Naive thymus-derived CD8-positive, alpha-beta T cell (primary cell): ENCODE measurements around the gene ITPA. TPM values are rescaled to one million over a fixed set of nuclear protein-coding genes. Genes with fewer than 3 reads are reported as not detected.
A peak's percentile ranks its signal among the peaks of the same experiment; 100 is the strongest.

ENCODE experiments used
- ATAC-seq, 2 donors: fragments of 150-1000 bp; cut with Tn5 transposase in 1 of 2; sonication (Bioruptor Pico), chemical (Tn5 transposase) in 1 of 2; 1 replicate in 1 of 2; 2 replicates in 1 of 2; pipeline ENCODE4 v1.10.0; 2021; ENCODE audit warnings: mild to moderate bottlenecking in 2 of 2, moderate library complexity in 2 of 2
- POLR2A ChIA-PET: fragments of 350-600 bp; sonication (Branson Sonifier 250); formaldehyde crosslinking; loops from one replicate; lab custom pipeline; 2021; ENCODE audit warnings: antibody characterized with exemption; lab: Charles Lee
- DNase-seq, 10 donors: peaks; one replicate each; pipeline versions ENCODE4 v3.0.0 to v3.0.0-alpha.2; 2020 to 2022
- H3K27ac Mint-ChIP-seq, 10 donors: one replicate each; pipeline ENCODE4 v1.8.0; 2020 to 2022; ENCODE audit warnings: mild to moderate bottlenecking in 10 of 10, mixed read lengths in 10 of 10, moderate library complexity in 4 of 10, inconsistent platforms in 1 of 10
- H3K27me3 Mint-ChIP-seq, 5 donors: one replicate each; pipeline ENCODE4 v1.8.0; 2021 to 2022; ENCODE audit warnings: mixed read lengths in 5 of 5
- H3K36me3 Mint-ChIP-seq, 3 donors: one replicate each; pipeline ENCODE4 v1.8.0; 2020 to 2022; ENCODE audit warnings: mixed read lengths in 3 of 3, mild to moderate bottlenecking in 2 of 3, inconsistent platforms in 1 of 3
- H3K4me1 Mint-ChIP-seq, 4 donors: one replicate each; pipeline ENCODE4 v1.8.0; 2021 to 2022; ENCODE audit warnings: mixed read lengths in 4 of 4
- H3K4me3 Mint-ChIP-seq, 10 donors: one replicate each; pipeline ENCODE4 v1.8.0; 2020 to 2022; ENCODE audit warnings: mild to moderate bottlenecking in 10 of 10, mixed read lengths in 10 of 10, moderate library complexity in 6 of 10, inconsistent platforms in 1 of 10
- H3K9me3 Mint-ChIP-seq, 9 donors: one replicate each; pipeline ENCODE4 v1.8.0; 2020 to 2022; ENCODE audit warnings: mixed read lengths in 9 of 9, mild to moderate bottlenecking in 3 of 9, inconsistent platforms in 1 of 9, moderate library complexity in 1 of 9
- polyA plus RNA-seq, 3 donors: library from polyadenylated mRNA; unstranded; fragments of 300-500 nt; fragmentation: Illumina TruSeq; gene quantifications; one replicate each; pipeline ENCODE4 v1.2.3, GENCODE V29; 2021
- total RNA-seq, 8 experiments: library from RNA in 2 of 8; stranded (reverse) in 2 of 8; gene quantifications; one replicate each; pipeline ENCODE4 v1.2.3 and lab custom pipeline; 2021 to 2026

ITPA gene
- total and polyA plus RNA-seq, 5 experiments from 2014 or later, result 46.2 to 72.9 (median 56.9) TPM

DNA sequence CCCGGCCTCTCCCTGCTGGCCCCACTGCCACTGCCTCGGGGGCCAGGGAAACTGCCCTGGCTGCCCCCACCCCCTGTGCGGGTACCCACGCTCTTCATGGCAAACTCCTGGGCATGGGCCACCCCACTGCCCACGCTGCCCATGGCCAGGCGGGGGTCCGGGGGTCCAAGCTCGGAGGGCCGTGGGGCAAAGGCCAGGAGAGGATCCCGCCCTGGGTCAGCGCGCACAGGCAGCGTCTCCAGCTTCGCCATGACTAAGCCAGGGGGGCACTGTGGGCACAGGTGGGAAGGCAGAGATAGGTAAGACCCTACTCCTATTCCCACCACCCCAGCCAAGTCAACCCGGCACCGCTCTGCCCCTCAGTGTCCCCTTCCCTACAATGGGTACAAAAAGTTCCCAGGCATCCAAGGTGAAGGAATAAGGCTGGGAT, 42.4 kb upstream of the ITPA start:
- no peak overlapping the region for H3K27ac Mint-ChIP-seq
- no peak overlapping the region for H3K4me3 Mint-ChIP-seq
- H3K4me1 Mint-ChIP-seq, result peaks cover 4 to 14% (median 10%) of the 10 kb centered on the region in 4 donors
- peaks cover 3 to 19% (median 11%) of the 10 kb centered on the region in 5 donors for H3K27me3 Mint-ChIP-seq
- H3K9me3 Mint-ChIP-seq, result no peaks in the 10 kb centered on the region
- H3K36me3 Mint-ChIP-seq, result no peaks in the 10 kb centered on the region
- ATAC-seq (no peak), DNase-seq (no peak)
- POLR2A ChIA-PET, result interaction anchor here (1.0 to 1.2 kb wide), 3 partner anchors 20 to 47 kb away, joined by 3 to 4 read pairs (median 3); no protein-coding TSS in a partner anchor

DNA sequence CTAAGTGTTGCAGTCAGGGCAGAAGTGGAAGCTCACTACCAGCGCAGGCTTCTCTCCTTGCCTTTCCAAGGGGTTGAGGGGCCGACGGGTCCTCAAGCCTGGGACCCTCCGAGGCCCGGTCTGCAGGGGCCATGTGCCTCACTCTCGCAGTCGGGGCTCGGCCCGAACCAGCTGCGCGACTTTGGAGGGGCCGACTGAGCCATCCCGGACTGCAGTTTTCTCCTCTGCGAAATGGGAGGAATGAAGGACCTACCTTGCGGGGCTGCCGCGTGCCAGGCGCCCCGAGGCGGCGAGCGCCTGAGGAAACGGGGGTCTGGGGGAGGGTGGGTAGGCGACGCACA, 41.6 kb upstream of the ITPA start:
- Mint-ChIP-seq H3K4me1 (peaks cover 12 to 22% (median 16%) of the 10 kb centered on the region in 4 donors), H3K27me3 (peaks cover 3 to 20% (median 11%) of the 10 kb centered on the region in 5 donors), H3K27ac (no peak overlapping the region), H3K9me3 (no peaks in the 10 kb centered on the region), H3K36me3 (no peaks in the 10 kb centered on the region), H3K4me3 (peak overlapping the region in 2 of 10 donors; percentile 31 to 37)
- POLR2A ChIA-PET, result interaction anchor here (0.6 to 1.2 kb wide), 4 partner anchors 9 to 641 kb away, joined by 3 to 6 read pairs (median 4); partner anchors contain the start of genes FASTKD5 and UBOX5
- ATAC-seq, result no peak
- DNase-seq, result no peak

DNA sequence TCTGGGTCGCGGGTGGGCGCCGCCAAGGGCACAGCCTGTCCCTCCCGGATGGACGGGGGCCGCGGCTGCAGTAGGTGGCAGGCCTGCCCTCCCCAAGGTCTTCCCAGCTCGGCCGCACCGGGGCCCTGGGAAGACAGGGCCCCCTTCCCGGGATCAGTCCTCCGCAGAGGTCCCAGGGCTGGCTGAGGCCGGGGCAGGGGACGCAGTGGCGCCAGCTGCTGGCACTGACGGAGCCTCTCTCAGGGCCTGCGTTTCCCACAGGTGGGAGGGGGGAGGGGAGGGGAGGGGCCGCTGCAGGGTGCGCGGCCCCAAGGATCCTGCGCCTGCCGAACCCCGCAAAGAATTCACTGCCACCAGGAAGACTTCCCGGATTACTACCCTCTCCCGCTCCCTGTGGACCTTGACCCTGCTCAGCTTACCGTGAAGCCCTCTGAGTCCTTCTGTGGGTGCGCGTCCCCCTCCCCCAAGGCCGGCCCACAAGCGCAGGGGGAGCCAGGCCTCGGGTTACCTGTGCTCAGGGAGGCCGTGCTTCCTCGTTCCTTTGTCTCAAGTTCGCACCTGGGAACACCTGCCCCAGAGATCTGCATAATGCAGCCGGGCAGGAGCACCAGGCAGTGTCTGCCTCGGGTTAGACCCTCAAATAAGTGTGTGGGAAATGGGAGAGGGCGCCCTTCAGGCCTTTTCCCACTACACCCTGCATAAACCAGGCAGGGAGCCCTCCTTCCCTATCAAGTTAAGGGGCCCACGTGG, 41.0 kb upstream of the ITPA start:
- Mint-ChIP-seq H3K27me3 (peaks cover 3 to 20% (median 11%) of the 10 kb centered on the region in 5 donors), H3K36me3 (no peaks in the 10 kb centered on the region), H3K4me3 (peak overlapping the region; percentile 4 to 70 (median 38)), H3K4me1 (peaks cover 13 to 23% (median 17%) of the 10 kb centered on the region in 4 donors), H3K27ac (peak overlapping the region in 3 of 10 donors; percentile 11 to 79 (median 61)), H3K9me3 (no peaks in the 10 kb centered on the region)
- POLR2A ChIA-PET, result interaction anchor here (0.6 to 1.1 kb wide), 3 partner anchors 9 to 640 kb away, joined by 3 to 6 read pairs (median 5); partner anchors contain the start of genes FASTKD5 and UBOX5
- no peak for ATAC-seq
- DNase-seq, result no peak

DNA sequence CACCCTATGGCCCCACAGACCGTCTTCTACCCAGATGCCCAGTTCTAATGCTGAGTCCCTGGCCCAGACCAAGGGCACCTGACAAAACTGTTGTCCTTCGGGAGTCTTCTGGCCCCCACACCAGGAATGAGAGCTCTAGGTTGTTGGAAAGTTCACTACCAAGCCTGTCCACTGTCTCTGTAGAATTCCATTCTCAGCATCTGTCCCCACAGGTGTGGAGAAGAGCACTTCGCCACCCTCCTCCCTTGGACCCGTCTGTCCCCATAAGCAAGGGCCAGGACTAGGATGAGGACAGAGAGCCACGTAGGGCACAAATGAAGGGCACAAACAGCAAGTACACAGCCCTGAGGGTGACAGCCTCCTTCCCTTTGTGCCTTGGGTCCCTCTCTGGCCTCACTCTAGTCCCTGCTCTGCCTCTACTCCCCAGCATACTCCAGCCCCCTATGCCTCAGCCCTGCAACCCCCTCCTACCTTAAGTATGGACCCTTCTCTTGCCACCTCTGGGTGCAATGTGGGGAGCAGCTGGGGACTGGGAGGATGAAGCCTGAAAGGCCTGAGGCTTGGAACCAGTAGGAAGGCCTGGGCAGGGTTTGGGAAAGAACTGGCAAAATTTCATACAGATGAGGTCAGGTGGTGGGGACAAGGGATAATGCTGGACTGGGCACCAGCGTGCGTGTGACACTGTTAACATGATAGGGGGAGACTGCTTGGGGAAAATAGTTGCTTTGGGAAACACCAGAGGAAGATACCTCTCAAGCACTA, 40.3 kb upstream of the ITPA start:
- H3K36me3 Mint-ChIP-seq, result no peaks in the 10 kb centered on the region
- peaks cover 3 to 20% (median 11%) of the 10 kb centered on the region in 5 donors for H3K27me3 Mint-ChIP-seq
- POLR2A ChIA-PET, result interaction anchor here (0.6 kb wide), 1 partner anchor 49 kb away, joined by 5 read pairs; no protein-coding TSS in a partner anchor
- ATAC-seq, result no peak
- peak overlapping the region; percentile 4 to 70 (median 38) for H3K4me3 Mint-ChIP-seq
- H3K9me3 Mint-ChIP-seq, result no peaks in the 10 kb centered on the region
- peak overlapping the region in 5 of 10 donors; percentile 11 to 79 (median 61) for H3K27ac Mint-ChIP-seq
- peaks cover 13 to 27% (median 19%) of the 10 kb centered on the region in 4 donors for H3K4me1 Mint-ChIP-seq
- DNase-seq, result no peak

DNA sequence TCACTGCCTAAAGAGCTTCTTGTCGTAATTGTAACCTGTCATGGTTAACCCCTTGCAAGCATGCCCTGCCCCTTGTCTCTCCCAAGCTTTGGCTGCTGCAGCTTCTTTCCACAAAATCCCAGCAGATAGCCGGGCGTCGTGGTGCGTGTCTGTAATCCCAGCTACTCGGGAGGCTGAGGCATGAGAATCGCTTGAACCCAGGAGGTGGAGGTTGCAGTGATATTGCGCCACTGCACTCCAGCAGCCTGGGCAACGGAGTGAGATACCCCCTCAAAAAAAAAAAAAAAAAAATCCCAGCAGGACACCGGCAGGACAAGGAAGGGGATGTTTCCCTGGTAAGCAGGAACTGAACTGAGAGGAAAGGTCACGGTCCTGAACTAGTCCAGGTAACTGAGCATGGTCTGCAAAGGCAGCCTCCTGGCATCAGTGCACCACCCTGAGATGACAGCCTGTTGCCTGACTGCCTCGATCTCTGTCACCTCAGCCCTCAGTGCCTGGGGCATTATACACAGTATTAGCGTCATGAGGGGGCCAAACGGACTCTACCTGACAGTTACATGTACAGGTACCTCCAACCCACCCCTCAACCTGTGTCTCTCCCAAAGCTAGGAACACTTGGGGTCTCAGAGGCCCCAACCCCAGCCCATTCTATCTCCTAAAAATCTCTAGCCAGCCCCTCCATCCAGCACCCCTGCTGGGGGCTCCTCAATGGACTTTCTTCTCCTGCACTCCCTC, 37.7 kb upstream of the ITPA start:
- Mint-ChIP-seq H3K4me3 (peak overlapping the region; percentile 39 to 94 (median 86)), H3K27ac (peak overlapping the region in 4 of 10 donors; percentile 36 to 92 (median 87)), H3K9me3 (no peaks in the 10 kb centered on the region), H3K4me1 (peaks cover 20 to 37% (median 27%) of the 10 kb centered on the region in 4 donors), H3K36me3 (peaks cover 0 to 2% (median 0%) of the 10 kb centered on the region in 3 donors), H3K27me3 (peaks cover 8 to 28% (median 11%) of the 10 kb centered on the region in 5 donors)
- ATAC-seq (no peak), DNase-seq (no peak)
- POLR2A ChIA-PET, result interaction anchor here (1.0 to 1.9 kb wide), 4 partner anchors 12 to 102 kb away, joined by 3 to 9 read pairs (median 4); partner anchors contain the start of genes FASTKD5 and UBOX5

DNA sequence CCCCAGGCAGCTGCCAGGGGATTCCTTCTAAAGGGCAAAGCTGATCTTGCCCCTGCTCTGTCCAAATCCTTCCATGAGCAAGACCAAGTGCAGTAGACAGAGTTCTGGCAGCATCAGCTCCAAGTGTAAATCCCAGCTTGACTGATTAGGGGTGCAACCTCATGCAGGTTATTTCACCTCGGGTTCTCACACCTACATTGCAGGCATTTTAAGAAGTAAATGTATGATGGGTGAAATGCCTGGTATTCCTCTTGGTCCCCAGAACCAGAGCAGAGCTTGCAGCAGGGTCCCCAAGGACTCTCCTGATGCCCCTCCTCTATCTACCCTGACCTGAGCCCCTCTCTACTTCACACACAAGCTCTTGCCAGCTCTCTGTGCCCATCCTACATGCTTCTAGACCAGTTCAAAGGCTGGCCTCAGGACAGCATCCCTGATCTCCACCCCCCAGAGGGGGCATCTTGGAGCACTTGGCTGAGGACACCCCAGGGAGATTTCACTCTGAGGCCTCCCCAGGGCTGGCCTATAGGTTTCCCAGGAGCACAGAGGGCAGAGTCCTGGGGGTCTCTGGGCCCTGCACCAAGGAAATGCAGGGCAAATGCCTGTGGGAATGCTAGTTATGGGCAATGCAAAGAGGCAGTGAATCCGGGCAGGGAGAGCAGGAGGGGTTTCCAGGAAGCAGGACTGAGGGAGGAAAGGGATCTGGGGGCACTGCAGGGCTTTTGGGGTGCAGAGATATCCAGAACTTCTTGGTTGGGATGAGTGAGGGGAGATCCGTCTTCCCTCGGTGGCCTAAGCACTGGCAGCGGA, 37.0 kb upstream of the ITPA start:
- no peaks in the 10 kb centered on the region for H3K9me3 Mint-ChIP-seq
- H3K36me3 Mint-ChIP-seq, result peaks cover 0 to 2% (median 0%) of the 10 kb centered on the region in 3 donors
- POLR2A ChIA-PET, result interaction anchor here (0.6 to 1.9 kb wide), 5 partner anchors 13 to 714 kb away, joined by 3 to 9 read pairs (median 4); partner anchors contain the start of genes FASTKD5 and UBOX5
- peaks cover 8 to 27% (median 11%) of the 10 kb centered on the region in 5 donors for H3K27me3 Mint-ChIP-seq
- peak overlapping the region; percentile 79 to 94 (median 88) for H3K4me3 Mint-ChIP-seq
- H3K27ac Mint-ChIP-seq, result peak overlapping the region; percentile 19 to 94 (median 84)
- DNase-seq (no peak), ATAC-seq (no peak)
- H3K4me1 Mint-ChIP-seq, result peaks cover 20 to 37% (median 27%) of the 10 kb centered on the region in 4 donors

DNA sequence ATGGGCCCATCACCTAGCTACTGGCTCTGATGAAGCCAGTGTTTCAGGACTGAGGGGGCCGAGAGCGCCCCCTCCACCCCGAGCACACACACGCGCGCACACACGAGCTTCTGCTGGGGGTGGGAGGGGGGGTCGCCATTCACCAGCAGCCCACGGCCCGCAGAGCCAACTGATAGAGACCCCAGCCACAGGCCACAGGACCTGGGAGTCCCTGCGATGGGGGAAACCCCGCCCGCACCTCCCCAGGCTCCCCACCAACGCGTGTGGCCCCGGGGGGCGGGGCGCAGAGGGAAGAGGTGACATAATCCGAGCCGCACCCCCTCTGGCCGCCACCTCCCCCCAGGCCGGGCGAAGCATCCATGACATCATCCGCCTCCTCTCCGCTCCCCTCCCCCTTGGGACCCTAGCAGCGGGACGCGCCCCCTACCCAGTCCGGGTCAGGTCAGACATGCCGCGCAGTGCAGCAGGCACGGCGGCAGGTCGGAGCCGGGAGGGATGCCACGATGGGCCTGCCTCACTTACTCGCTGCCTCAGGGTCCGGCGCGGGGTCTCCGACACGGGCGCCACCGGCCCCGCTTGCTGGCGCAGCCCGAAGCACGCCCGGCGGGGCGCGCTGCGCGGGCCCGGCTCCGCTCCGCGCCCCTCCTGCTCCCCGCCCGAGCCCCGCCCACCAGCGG, 36.2 kb upstream of the ITPA start, which contains the start of gene LZTS3:
Gene LZTS3 (minus strand): TSS at position 617 of the 677 bp plus-strand sequence. CDS start 6,386 bp downstream, outside the sequence.
- DNase-seq, result peak; percentile 75 to 95 (median 90)
- peaks cover 8 to 25% (median 9%) of the 10 kb centered on the region in 5 donors for H3K27me3 Mint-ChIP-seq
- peak within 1 kb of the TSS; percentile 44 to 94 (median 88) for H3K27ac Mint-ChIP-seq
- H3K9me3 Mint-ChIP-seq, result no peaks in the 10 kb centered on the region
- peak; percentile 81 to 85 for ATAC-seq
- peaks cover 0 to 2% (median 0%) of the 10 kb centered on the region in 3 donors for H3K36me3 Mint-ChIP-seq
- peak within 1 kb of the TSS; percentile 80 to 94 (median 88) for H3K4me3 Mint-ChIP-seq
- peaks cover 20 to 37% (median 25%) of the 10 kb centered on the region in 4 donors for H3K4me1 Mint-ChIP-seq
- POLR2A ChIA-PET, result interaction anchor here (0.6 to 1.9 kb wide), 3 partner anchors 13 to 104 kb away, joined by 3 to 9 read pairs (median 5); partner anchors contain the start of genes FASTKD5 and UBOX5

DNA sequence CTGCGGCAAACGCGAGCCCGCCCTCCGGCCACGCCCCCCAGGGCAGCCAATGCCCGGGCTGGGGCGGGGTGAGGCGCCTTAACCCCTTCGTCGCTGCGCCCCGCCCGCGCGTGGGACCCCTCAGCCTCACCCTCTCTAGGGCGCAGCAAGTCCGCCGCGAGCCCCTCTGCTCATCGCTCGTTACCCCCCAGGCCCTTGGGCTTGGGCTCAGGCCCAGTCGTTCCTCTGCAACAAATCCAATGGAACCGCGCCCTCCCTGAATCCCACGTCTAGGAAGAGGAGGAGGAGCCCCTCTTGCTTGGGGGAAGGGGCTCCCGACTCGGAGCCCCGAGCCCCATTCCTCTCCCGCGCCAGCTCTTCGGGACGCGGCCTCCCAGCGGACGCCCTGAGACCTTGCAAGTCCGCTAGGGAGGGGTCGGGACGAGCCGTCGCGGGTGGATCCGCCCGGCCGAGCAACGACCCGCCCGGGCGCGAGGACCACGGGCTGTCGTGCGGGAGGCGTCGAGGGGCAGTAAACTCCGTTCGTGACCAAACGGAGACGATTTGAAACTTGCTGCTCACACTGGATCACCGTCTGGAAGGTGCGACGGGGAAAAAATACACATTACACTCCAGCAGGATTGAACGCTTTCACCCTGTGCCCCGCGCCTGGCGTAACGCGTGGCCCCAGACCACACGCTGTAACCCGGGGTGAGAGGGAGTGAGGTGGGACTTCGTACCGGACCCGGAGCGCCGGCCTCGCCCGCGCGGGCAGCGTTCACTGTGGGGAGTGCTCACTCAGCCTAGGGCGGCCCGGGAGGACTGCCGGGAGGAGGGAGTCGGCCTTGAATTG, 35.5 kb upstream of the ITPA start:
- Mint-ChIP-seq H3K36me3 (peaks cover 0 to 2% (median 0%) of the 10 kb centered on the region in 3 donors), H3K4me3 (peak overlapping the region; percentile 78 to 90 (median 84)), H3K4me1 (peaks cover 14 to 31% (median 20%) of the 10 kb centered on the region in 4 donors), H3K27me3 (peaks cover 3 to 19% (median 5%) of the 10 kb centered on the region in 5 donors), H3K27ac (peak overlapping the region in 9 of 10 donors; percentile 44 to 86 (median 76)), H3K9me3 (no peaks in the 10 kb centered on the region)
- DNase-seq, result peak; percentile 25 to 98 (median 91)
- POLR2A ChIA-PET, result interaction anchor here (0.6 kb wide), 1 partner anchor 87 kb away, joined by 3 read pairs; no protein-coding TSS in a partner anchor
- ATAC-seq, result peak; percentile 15 to 38

DNA sequence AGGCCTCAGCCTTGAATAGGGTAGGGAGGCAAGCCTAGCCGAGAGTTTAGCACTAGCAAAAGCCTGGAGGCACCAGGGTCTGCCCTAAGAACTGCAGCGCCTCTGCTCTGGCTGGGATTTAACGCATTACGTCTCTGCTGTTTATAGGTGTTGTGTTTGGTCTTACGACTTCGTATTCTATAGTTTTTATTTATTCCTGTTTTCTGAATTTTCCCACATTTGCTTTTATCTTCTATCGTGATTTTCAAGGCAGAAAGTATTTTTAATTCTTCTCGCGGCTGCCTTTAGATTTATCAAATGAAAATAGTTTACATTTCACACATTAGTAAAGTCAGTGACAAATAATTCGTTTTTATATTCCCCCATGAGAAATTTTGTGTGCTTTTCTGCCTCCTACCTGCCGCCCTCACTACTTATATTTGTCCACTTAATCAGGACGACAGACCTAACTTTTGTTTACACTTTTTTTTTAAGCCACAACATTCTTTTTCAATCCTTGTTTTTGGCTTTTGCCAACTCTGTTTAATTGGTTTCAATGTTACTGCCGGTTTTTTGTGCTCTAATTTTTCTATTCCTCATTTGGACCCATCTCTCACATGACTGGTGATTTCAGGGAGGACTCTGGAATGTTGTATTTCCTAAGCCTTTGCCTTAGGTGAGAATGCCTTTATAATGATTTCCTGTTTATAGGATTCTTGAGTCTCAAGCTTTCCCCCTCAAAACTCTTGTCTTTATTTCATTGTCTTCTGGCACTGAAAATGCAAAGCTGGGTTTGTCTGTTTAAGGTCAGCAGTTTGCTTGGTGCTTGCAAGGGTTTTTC, 34.6 kb upstream of the ITPA start:
- ATAC-seq (no peak), DNase-seq (no peak)
- Mint-ChIP-seq H3K36me3 (peaks cover 0 to 2% (median 0%) of the 10 kb centered on the region in 3 donors), H3K4me3 (peak overlapping the region; percentile 78 to 90 (median 84)), H3K27ac (peak overlapping the region in 7 of 10 donors; percentile 44 to 86 (median 62)), H3K4me1 (peaks cover 11 to 25% (median 20%) of the 10 kb centered on the region in 4 donors), H3K9me3 (no peaks in the 10 kb centered on the region), H3K27me3 (peaks cover 0 to 14% (median 0%) of the 10 kb centered on the region in 5 donors)
- POLR2A ChIA-PET, result interaction anchor here (0.6 kb wide), 1 partner anchor 88 kb away, joined by 3 read pairs; no protein-coding TSS in a partner anchor
